Measurements from ENCODE around the gene ACVR1.
A peak's percentile ranks its signal among the peaks of the same experiment; 100 is the strongest.

Gene ACVR1

DNA sequence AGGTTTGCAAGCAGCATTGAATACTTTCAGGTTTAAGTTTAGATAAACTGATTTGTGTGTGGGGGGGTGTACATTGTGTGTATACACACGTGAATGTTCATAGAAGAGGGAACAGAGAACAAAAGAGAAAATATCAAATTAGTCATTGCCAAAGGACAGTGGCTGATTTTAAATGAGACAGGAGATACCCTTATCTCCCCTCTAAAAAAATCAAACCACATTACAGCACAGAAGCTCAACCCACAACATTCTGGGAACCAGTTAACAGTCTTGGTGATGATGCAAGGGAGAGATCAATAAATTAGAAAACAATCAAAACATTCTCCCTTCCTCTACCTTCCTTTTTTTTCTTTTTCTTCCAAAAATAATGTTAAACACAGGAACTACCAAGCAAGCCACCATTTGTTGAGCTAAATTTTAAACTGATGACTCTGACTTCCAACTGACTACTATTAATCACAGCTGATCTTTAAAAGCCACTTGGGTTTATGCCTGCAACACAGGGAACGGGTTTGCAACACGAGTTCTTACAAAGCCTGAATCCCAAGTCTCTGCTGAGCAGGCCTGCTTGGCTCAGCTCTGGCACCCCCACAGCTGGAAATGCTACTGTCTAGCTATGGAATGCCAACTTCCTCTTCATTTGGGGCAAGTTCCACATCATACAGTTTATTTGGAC, 128.3 kb downstream of the ACVR1 start:
- peak; percentile 23 for DNase-seq (ENCODE audit: low spot score)
- in situ Hi-C loops (cut with MboI; ENCODE audit: low pct_unique_long_range_greater_than_20kb, low sequenced_read_pairs, unreplicated experiment), result no loop called here
- TF ChIP-seq, protein P1, sequence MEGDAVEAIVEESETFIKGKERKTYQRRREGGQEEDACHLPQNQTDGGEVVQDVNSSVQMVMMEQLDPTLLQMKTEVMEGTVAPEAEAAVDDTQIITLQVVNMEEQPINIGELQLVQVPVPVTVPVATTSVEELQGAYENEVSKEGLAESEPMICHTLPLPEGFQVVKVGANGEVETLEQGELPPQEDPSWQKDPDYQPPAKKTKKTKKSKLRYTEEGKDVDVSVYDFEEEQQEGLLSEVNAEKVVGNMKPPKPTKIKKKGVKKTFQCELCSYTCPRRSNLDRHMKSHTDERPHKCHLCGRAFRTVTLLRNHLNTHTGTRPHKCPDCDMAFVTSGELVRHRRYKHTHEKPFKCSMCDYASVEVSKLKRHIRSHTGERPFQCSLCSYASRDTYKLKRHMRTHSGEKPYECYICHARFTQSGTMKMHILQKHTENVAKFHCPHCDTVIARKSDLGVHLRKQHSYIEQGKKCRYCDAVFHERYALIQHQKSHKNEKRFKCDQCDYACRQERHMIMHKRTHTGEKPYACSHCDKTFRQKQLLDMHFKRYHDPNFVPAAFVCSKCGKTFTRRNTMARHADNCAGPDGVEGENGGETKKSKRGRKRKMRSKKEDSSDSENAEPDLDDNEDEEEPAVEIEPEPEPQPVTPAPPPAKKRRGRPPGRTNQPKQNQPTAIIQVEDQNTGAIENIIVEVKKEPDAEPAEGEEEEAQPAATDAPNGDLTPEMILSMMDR (IDR thresholded peaks at IDR 0.05; ENCODE audit: extremely low read depth, insufficient read depth, missing control alignments), result no peak

DNA sequence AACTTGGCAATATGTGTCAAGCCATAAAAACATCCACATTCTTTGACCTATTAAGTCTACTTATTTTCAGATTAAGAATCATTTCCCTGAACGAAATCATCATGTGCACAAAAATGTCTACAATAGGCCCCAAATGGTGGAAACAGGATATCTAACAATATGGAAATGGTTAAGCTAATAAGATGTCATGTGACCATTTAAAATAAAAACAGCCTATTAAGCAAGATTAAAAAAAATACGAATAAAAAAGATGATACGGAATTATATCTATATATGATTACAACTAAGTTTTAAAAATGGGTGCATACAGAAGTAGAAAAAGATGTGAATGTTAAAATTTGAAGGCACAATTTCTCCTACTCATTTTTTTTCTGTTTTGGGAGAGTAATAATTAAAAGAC, 128.8 kb downstream of the ACVR1 start:
- in situ Hi-C loops (cut with MboI; ENCODE audit: low pct_unique_long_range_greater_than_20kb, low sequenced_read_pairs, unreplicated experiment), result no loop called here
- TF ChIP-seq, protein P1 (IDR thresholded peaks at IDR 0.05; ENCODE audit: extremely low read depth, insufficient read depth, missing control alignments), result no peak
- no peak for DNase-seq (ENCODE audit: low spot score)

DNA sequence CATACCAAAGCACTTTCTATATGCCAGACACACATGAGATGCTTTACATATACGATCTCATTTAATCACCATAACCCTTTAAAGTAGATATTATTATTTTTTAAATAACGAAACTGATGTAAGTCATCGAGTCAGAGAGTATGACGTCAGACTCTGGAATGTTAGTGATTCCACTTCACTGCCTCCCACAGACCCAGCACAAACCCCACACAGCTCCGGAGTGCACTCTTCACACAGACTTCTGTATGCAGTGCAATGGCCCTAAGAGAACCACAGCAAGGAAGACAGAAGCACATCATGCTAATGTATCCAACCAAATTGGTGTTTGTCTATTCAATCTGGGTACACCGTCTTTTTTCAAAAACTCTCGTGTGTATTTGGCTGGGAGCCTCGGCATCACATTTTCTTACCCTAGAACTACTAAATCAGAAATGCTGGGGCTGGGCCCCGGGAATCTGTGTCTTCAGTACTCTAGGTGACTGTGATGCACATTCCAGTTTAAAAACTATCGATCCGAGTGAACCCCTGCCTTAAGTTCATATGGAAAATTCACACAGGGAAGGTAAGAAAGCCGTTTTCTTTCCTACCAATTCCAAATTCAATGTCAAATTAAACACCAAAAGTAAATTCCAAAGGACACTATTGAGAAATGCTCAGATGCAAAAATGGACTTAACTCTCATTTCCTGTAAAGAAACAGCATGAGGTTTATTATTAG, 129.7 kb downstream of the ACVR1 start:
- TF ChIP-seq, protein P1 (IDR thresholded peaks at IDR 0.05; ENCODE audit: extremely low read depth, insufficient read depth, missing control alignments), result no peak
- DNase-seq (ENCODE audit: low spot score), result no peak
- in situ Hi-C loops (cut with MboI; ENCODE audit: low pct_unique_long_range_greater_than_20kb, low sequenced_read_pairs, unreplicated experiment), result no loop called here

DNA sequence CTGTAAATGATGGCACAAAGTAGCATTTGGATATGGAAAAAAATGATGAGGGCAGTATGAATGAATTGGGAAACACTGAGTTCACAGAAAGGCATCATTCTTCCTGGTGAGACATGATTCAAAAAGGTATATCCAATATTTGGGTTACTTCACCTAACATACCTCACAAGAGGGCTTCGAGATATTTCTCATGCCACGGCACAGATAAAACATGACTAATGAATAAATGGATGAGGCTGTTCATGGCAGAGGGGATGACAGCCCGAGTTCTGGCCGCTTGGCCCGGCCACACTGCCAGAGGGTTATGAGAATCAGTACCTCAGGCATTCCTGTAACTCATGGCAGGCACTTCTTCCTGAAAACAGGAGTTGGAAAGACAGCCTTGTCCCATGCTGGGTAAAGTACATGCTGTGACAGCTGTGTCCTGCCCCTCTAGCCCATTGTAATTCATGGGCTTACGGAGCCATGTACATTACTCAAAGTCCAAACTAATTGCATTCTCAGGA, 131.5 kb downstream of the ACVR1 start:
- in situ Hi-C loops (cut with MboI; ENCODE audit: low pct_unique_long_range_greater_than_20kb, low sequenced_read_pairs, unreplicated experiment), result no loop called here
- TF ChIP-seq, protein P1 (IDR thresholded peaks at IDR 0.05; ENCODE audit: extremely low read depth, insufficient read depth, missing control alignments), result no peak
- DNase-seq (ENCODE audit: low spot score), result no peak

DNA sequence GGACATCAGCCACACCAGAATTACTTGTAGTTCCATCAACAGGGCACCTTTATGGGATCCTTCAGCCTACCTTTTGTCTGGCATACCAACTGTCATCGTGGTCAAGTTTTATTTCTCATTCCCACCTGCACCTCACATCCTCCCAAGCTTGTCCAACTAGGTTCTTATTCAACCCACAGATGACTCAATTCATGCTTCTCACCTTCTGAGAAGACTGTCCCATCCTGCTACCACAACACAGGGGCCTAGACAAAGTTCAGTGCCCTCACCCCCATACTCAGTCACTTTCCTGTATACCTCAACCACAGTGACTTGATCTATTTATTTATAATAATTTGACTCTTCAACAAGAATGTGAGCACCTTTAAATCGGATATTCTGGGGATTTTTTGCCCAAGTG, 133.1 kb downstream of the ACVR1 start:
- in situ Hi-C loops (cut with MboI; ENCODE audit: low pct_unique_long_range_greater_than_20kb, low sequenced_read_pairs, unreplicated experiment), result no loop called here
- peak; percentile 10 for DNase-seq (ENCODE audit: low spot score)
- TF ChIP-seq, protein P1 (IDR thresholded peaks at IDR 0.05; ENCODE audit: extremely low read depth, insufficient read depth, missing control alignments), result no peak

DNA sequence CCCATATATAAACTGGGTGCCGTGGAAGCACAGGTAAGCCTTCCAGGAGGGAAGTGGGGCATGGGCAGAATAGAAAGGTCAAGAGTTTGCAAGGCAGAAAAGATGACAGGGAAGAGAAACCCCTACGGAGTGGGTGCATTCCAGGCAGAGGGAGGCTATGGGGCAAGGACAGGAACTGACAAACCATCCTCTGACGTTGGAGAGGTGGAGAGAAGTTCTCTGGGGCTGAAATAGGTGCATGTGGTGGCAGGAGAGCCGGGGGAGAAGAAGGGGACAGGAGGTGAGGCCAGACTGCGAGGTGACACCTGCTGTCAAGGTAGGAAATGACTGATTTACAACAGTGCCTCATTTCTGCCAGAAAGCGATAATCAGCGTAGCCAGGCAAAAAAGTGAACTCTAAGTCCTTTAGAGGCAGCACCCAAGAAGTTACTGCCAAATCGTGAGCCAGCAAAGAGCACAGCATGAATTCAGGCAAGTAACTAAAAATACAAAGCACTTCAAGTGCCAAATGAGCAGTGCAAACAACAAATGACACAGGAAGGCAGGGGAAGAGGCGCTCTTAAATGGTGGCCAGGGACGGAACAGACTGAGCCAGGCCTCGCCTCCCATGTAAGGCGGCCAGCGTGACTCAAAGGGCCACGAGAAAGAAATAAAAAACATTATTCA, 134.2 kb downstream of the ACVR1 start:
- TF ChIP-seq, protein P1 (IDR thresholded peaks at IDR 0.05; ENCODE audit: extremely low read depth, insufficient read depth, missing control alignments), result no peak
- in situ Hi-C loops (cut with MboI; ENCODE audit: low pct_unique_long_range_greater_than_20kb, low sequenced_read_pairs, unreplicated experiment), result no loop called here
- no peak for DNase-seq (ENCODE audit: low spot score)

Measured in GM13977 (cell line).